Muscle layer of colon (tissue), 2 donors: ENCODE data around the gene ANO1.

Experiments used
- H3K27ac ChIP-seq: one replicate; pipeline ENCODE4 v1.7.0; 2013; ENCODE audit warnings: low read depth, mild to moderate bottlenecking, low read length, moderate library complexity
- H3K27me3 ChIP-seq, 2 donors: one replicate each; pipeline ENCODE4 v1.7.0; 2013; ENCODE audit warnings: low read length in 2 of 2, mild to moderate bottlenecking in 2 of 2; ENCODE audit not compliant: insufficient read depth in 2 of 2, control insufficient read depth in 1 of 2
- H3K36me3 ChIP-seq: one replicate; pipeline ENCODE4 v1.7.0; 2013; ENCODE audit warnings: mild to moderate bottlenecking, low read length; ENCODE audit not compliant: insufficient read depth
- H3K4me1 ChIP-seq: one replicate; pipeline ENCODE4 v1.7.0; 2013; ENCODE audit warnings: mild to moderate bottlenecking, low read length; ENCODE audit not compliant: insufficient read depth
- H3K4me3 ChIP-seq, 2 donors: one replicate each; pipeline ENCODE4 v1.7.0; 2013; ENCODE audit warnings: low read length in 2 of 2, low read depth in 1 of 2, mild to moderate bottlenecking in 1 of 2, moderate library complexity in 1 of 2
- H3K9ac ChIP-seq: one replicate; pipeline ENCODE4 v1.7.0; 2013; ENCODE audit warnings: low read length
- H3K9me3 ChIP-seq: one replicate; pipeline ENCODE4 v1.7.0; 2013; ENCODE audit warnings: mild to moderate bottlenecking, low read length
- donor health status: abdominal sarcoma.
- donor health status: Adenocarcinoma of cecum.

Gene ANO1

GRCh38 chr11:70161043-70161625, 83.0 kb downstream of the ANO1 start:
- no peak overlapping the region for H3K27ac ChIP-seq
- H3K4me1 ChIP-seq = no peaks in the 10 kb centered on the region
- H3K27me3 ChIP-seq = no peaks in the 10 kb centered on the region
- no peak overlapping the region for H3K9ac ChIP-seq
- H3K4me3 ChIP-seq = no peak overlapping the region
- H3K9me3 ChIP-seq = no peaks in the 10 kb centered on the region
- H3K36me3 ChIP-seq = no peaks in the 10 kb centered on the region

- Histone ChIP-seq H3K4me1 (no peaks in the 10 kb centered on the region), H3K36me3 (no peaks in the 10 kb centered on the region), H3K27ac (no peak overlapping the region), H3K9me3 (no peaks in the 10 kb centered on the region), H3K27me3 (no peaks in the 10 kb centered on the region), H3K9ac (no peak overlapping the region), H3K4me3 (no peak overlapping the region)
Observed at GRCh38 chr11:70164705-70165104, 86.6 kb downstream of the ANO1 start.

GRCh38 chr11:70167120-70167519, 89.0 kb downstream of the ANO1 start:
- no peak overlapping the region for H3K4me3 ChIP-seq
- H3K9ac ChIP-seq = no peak overlapping the region
- no peaks in the 10 kb centered on the region for H3K4me1 ChIP-seq
- no peaks in the 10 kb centered on the region for H3K27me3 ChIP-seq
- no peaks in the 10 kb centered on the region for H3K9me3 ChIP-seq
- H3K27ac ChIP-seq = no peak overlapping the region
- H3K36me3 ChIP-seq = no peaks in the 10 kb centered on the region

- no peak overlapping the region for H3K4me3 ChIP-seq
- H3K36me3 ChIP-seq = no peaks in the 10 kb centered on the region
- no peak overlapping the region for H3K27ac ChIP-seq
- H3K9ac ChIP-seq = no peak overlapping the region
- no peaks in the 10 kb centered on the region for H3K4me1 ChIP-seq
- no peaks in the 10 kb centered on the region for H3K9me3 ChIP-seq
- no peaks in the 10 kb centered on the region for H3K27me3 ChIP-seq
Observed at GRCh38 chr11:70167723-70168404, 89.7 kb downstream of the ANO1 start.

- H3K9ac ChIP-seq = no peak overlapping the region
- H3K4me3 ChIP-seq = no peak overlapping the region
- H3K36me3 ChIP-seq = no peaks in the 10 kb centered on the region
- no peak overlapping the region for H3K27ac ChIP-seq
- H3K27me3 ChIP-seq = no peaks in the 10 kb centered on the region
- H3K9me3 ChIP-seq = no peaks in the 10 kb centered on the region
- no peaks in the 10 kb centered on the region for H3K4me1 ChIP-seq
Observed at GRCh38 chr11:70168405-70168754, 90.3 kb downstream of the ANO1 start.

GRCh38 chr11:70169127-70169526, 91.0 kb downstream of the ANO1 start:
- H3K36me3 ChIP-seq = no peaks in the 10 kb centered on the region
- no peaks in the 10 kb centered on the region for H3K9me3 ChIP-seq
- H3K27ac ChIP-seq = no peak overlapping the region
- H3K9ac ChIP-seq = no peak overlapping the region
- H3K4me3 ChIP-seq = no peak overlapping the region
- H3K27me3 ChIP-seq = no peaks in the 10 kb centered on the region
- H3K4me1 ChIP-seq = no peaks in the 10 kb centered on the region

- H3K27ac ChIP-seq = no peak overlapping the region
- H3K9me3 ChIP-seq = no peaks in the 10 kb centered on the region
- H3K4me3 ChIP-seq = no peak overlapping the region
- H3K36me3 ChIP-seq = no peaks in the 10 kb centered on the region
- H3K9ac ChIP-seq = no peak overlapping the region
- H3K4me1 ChIP-seq = no peaks in the 10 kb centered on the region
- H3K27me3 ChIP-seq = no peaks in the 10 kb centered on the region
Observed at GRCh38 chr11:70169632-70170031, 91.5 kb downstream of the ANO1 start.

GRCh38 chr11:70170596-70171210, 92.6 kb downstream of the ANO1 start:
- H3K9me3 ChIP-seq = no peaks in the 10 kb centered on the region
- H3K4me1 ChIP-seq = no peaks in the 10 kb centered on the region
- H3K4me3 ChIP-seq = no peak overlapping the region
- H3K27me3 ChIP-seq = no peaks in the 10 kb centered on the region
- H3K9ac ChIP-seq = no peak overlapping the region
- H3K36me3 ChIP-seq = no peaks in the 10 kb centered on the region
- H3K27ac ChIP-seq = no peak overlapping the region

GRCh38 chr11:70173018-70173417, 94.9 kb downstream of the ANO1 start:
- Histone ChIP-seq H3K9me3 (no peaks in the 10 kb centered on the region), H3K27ac (no peak overlapping the region), H3K4me3 (no peak overlapping the region), H3K27me3 (no peaks in the 10 kb centered on the region), H3K4me1 (no peaks in the 10 kb centered on the region), H3K9ac (no peak overlapping the region), H3K36me3 (no peaks in the 10 kb centered on the region)

- no peaks in the 10 kb centered on the region for H3K27me3 ChIP-seq
- no peak overlapping the region for H3K9ac ChIP-seq
- no peaks in the 10 kb centered on the region for H3K36me3 ChIP-seq
- H3K9me3 ChIP-seq = no peaks in the 10 kb centered on the region
- no peak overlapping the region for H3K27ac ChIP-seq
- H3K4me3 ChIP-seq = no peak overlapping the region
- H3K4me1 ChIP-seq = no peaks in the 10 kb centered on the region
Observed at GRCh38 chr11:70174547-70175235, 96.6 kb downstream of the ANO1 start.

- Histone ChIP-seq H3K27ac (no peak overlapping the region), H3K27me3 (no peaks in the 10 kb centered on the region), H3K36me3 (no peaks in the 10 kb centered on the region), H3K4me1 (no peaks in the 10 kb centered on the region), H3K9ac (no peak overlapping the region), H3K9me3 (no peaks in the 10 kb centered on the region), H3K4me3 (no peak overlapping the region)
Observed at GRCh38 chr11:70175236-70175698, 97.2 kb downstream of the ANO1 start.
